ENCODE data around the gene NRAP. TPM values are rescaled to one million over a fixed set of nuclear protein-coding genes. Genes with fewer than 3 reads are reported as not detected.

The NRAP gene
- polyA plus RNA-seq, 6 donors from 2014 or later: not detected

DNA sequence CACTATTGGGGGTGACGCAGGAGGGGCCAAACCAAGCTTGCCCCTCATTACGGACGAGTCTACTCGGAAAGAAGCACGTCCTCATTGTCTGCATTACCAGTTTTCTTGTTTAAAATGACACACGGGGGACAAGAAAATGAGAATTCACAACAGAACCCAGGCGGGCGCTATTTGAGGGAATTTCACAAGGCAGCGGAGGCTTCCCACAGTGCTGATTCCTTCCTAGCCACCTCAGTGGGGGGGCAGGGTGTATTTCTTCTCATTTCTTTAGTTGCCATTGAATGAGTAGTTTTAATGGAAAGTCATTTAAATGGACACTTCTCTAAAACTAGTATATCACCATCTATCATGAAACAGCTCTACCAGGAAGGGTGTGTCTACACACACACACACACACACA, 42.9 kb downstream of the NRAP start:
- Mint-ChIP-seq H3K27me3 (peaks cover 22 to 36% (median 23%) of the 10 kb centered on the region in 3 donors), H3K36me3 (no peaks in the 10 kb centered on the region), H3K27ac (no peak overlapping the region), H3K4me3 (no peak overlapping the region), H3K9me3 (no peaks in the 10 kb centered on the region), H3K4me1 (no peaks in the 10 kb centered on the region)
- no peak for DNase-seq
- no peak for ATAC-seq (ENCODE audit: low read depth in 2 of 2)

DNA sequence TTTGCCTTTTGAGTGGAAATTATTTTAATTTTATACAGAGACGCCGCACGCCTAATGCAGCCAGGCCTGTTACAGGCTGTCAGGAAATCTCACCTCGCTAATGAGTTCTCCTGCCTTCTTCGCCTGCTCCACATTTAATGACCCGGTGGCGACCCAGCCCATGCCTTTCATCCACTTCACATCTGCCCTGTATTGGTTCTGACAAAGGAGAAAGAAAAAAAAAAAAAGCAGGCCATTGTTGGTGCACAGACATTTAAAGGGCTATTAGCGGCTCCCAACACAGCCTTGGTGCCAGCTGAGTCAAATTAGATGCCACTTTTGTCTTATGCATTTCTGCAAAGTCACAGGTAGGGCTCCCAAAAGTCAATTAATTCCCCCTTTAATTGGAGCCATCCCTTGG, 43.3 kb downstream of the NRAP start:
- H3K27ac Mint-ChIP-seq: no peak overlapping the region
- no peak overlapping the region for H3K4me3 Mint-ChIP-seq
- DNase-seq: no peak
- no peaks in the 10 kb centered on the region for H3K36me3 Mint-ChIP-seq
- peaks cover 25 to 40% (median 26%) of the 10 kb centered on the region in 3 donors for H3K27me3 Mint-ChIP-seq
- H3K4me1 Mint-ChIP-seq: no peaks in the 10 kb centered on the region
- ATAC-seq (ENCODE audit: low read depth in 2 of 2): no peak
- H3K9me3 Mint-ChIP-seq: no peaks in the 10 kb centered on the region

DNA sequence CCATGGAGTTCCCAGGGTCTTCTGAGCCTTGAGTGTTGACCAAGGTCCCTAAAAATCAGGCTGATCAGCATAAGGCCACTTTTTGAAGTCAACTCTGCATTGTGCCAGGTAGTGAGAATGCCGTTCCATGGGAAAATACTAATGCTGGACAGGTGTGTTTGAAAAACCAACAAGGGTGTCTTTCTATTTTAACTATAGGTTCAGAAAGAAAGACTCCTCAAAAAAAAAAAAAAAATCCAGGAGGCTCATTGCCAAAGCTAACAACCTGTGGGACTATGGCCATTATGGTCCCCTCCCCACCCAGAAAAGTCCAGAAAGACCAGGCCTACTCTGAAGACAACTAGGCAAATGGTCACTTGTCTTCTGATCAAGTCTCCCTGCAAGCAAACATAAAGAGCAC, 44.4 kb downstream of the NRAP start:
- no peak for ATAC-seq (ENCODE audit: low read depth in 2 of 2)
- H3K27ac Mint-ChIP-seq: no peak overlapping the region
- no peaks in the 10 kb centered on the region for H3K36me3 Mint-ChIP-seq
- no peak for DNase-seq
- H3K27me3 Mint-ChIP-seq: peaks cover 19 to 37% (median 30%) of the 10 kb centered on the region in 3 donors
- H3K9me3 Mint-ChIP-seq: no peaks in the 10 kb centered on the region
- no peak overlapping the region for H3K4me3 Mint-ChIP-seq
- no peaks in the 10 kb centered on the region for H3K4me1 Mint-ChIP-seq

GRCh38 chr10:113618338-113618737, 45.5 kb downstream of the NRAP start:
- Mint-ChIP-seq H3K36me3 (no peaks in the 10 kb centered on the region), H3K9me3 (no peaks in the 10 kb centered on the region), H3K4me3 (no peak overlapping the region), H3K27ac (no peak overlapping the region), H3K4me1 (peaks cover 0 to 2% (median 0%) of the 10 kb centered on the region in 3 donors), H3K27me3 (peaks cover 14 to 32% (median 29%) of the 10 kb centered on the region in 3 donors)
- DNase-seq: no peak
- ATAC-seq (ENCODE audit: low read depth in 2 of 2): no peak

GRCh38 chr10:113617086-113617485, 46.8 kb downstream of the NRAP start:
- Mint-ChIP-seq H3K36me3 (no peaks in the 10 kb centered on the region), H3K27ac (no peak overlapping the region), H3K9me3 (no peaks in the 10 kb centered on the region), H3K27me3 (peaks cover 14 to 32% (median 26%) of the 10 kb centered on the region in 3 donors), H3K4me3 (no peak overlapping the region), H3K4me1 (peaks cover 0 to 3% (median 0%) of the 10 kb centered on the region in 3 donors)
- no peak for DNase-seq
- no peak for ATAC-seq (ENCODE audit: low read depth in 2 of 2)

GRCh38 chr10:113616244-113617074, 47.4 kb downstream of the NRAP start:
- peaks cover 14 to 32% (median 26%) of the 10 kb centered on the region in 3 donors for H3K27me3 Mint-ChIP-seq
- H3K4me3 Mint-ChIP-seq: no peak overlapping the region
- peaks cover 0 to 3% (median 0%) of the 10 kb centered on the region in 3 donors for H3K4me1 Mint-ChIP-seq
- H3K36me3 Mint-ChIP-seq: no peaks in the 10 kb centered on the region
- DNase-seq: no peak
- H3K27ac Mint-ChIP-seq: no peak overlapping the region
- H3K9me3 Mint-ChIP-seq: no peaks in the 10 kb centered on the region
- no peak for ATAC-seq (ENCODE audit: low read depth in 2 of 2)

DNA sequence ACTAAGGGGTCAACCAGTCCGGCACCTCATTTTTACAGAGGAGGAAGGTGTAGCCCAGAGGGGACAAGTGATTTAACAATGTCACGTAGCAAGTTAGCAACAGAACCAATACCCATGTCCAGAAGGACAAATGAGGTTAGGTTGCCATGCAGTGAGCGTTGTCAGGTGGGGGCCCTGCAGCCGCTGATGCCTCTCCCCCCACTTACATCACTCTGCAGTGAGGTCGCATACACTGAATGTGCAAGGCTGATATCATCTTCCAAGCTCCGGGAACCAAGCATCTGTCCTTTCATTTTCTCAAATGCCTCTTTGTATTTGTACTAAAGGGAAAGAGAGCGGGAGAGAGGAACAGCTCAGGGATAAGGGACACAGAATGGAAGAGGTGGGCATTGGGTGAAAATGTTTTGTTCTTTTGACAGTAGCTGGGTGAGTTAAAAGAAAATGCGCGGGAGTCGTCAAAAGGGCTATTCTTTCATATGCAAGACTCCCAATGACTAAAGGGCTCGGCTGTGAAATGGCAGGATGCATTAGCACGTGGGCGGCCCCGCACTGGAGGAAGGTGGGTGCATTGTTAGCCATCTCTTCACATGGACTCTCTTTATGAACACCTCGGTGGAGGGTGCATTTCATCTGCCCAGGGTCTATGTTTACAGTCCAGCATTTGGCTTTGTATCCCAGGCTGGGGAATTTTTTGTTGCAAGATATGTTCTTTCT, 49.7 kb downstream of the NRAP start:
- Mint-ChIP-seq H3K4me1 (peaks cover 0 to 3% (median 0%) of the 10 kb centered on the region in 3 donors), H3K9me3 (no peaks in the 10 kb centered on the region), H3K36me3 (no peaks in the 10 kb centered on the region), H3K4me3 (no peak overlapping the region), H3K27ac (no peak overlapping the region), H3K27me3 (peaks cover 14 to 26% (median 21%) of the 10 kb centered on the region in 3 donors)
- ATAC-seq (ENCODE audit: low read depth in 2 of 2): no peak
- DNase-seq: no peak

- Mint-ChIP-seq H3K4me1 (peaks cover 0 to 3% (median 0%) of the 10 kb centered on the region in 3 donors), H3K4me3 (no peak overlapping the region), H3K36me3 (no peaks in the 10 kb centered on the region), H3K27me3 (peaks cover 14 to 26% (median 24%) of the 10 kb centered on the region in 3 donors), H3K27ac (no peak overlapping the region), H3K9me3 (no peaks in the 10 kb centered on the region)
- ATAC-seq (ENCODE audit: low read depth in 2 of 2) (no peak), DNase-seq (no peak)
Measured at GRCh38 chr10:113613427-113613826, 50.4 kb downstream of the NRAP start.

DNA sequence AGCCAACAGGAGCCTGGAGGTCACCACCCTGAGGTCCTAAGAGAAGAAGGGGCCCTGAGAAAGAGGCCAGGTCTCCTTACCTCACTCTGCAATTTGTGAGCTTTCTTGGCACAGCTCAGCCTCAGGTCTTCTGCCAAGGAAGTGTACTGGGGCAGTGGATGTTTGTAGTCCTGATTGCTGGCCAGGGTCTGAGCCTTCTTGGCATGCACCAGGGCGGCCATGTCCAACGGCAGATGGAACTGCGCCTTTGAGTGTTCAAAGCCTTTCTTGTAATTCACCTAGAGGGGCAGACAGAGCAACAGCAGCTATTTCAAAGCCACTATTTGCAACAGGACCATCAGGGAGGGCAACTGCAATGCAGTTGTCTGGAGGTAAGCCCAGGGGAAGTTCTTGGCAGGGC, 51.7 kb downstream of the NRAP start:
- H3K9me3 Mint-ChIP-seq: no peaks in the 10 kb centered on the region
- H3K36me3 Mint-ChIP-seq: no peaks in the 10 kb centered on the region
- no peak overlapping the region for H3K4me3 Mint-ChIP-seq

GRCh38 chr10:113610631-113611601, 52.9 kb downstream of the NRAP start:
- H3K4me1 Mint-ChIP-seq: peaks cover 0 to 3% (median 0%) of the 10 kb centered on the region in 3 donors
- ATAC-seq (ENCODE audit: low read depth in 2 of 2): no peak
- no peak for DNase-seq
- no peaks in the 10 kb centered on the region for H3K9me3 Mint-ChIP-seq
- H3K27me3 Mint-ChIP-seq: peaks cover 16 to 21% (median 18%) of the 10 kb centered on the region in 3 donors
- H3K36me3 Mint-ChIP-seq: no peaks in the 10 kb centered on the region
- peak overlapping the region in 1 of 6 donors; percentile 21 for H3K27ac Mint-ChIP-seq
- no peak overlapping the region for H3K4me3 Mint-ChIP-seq

More for the DNA sequence above, 51.7 kb downstream of the NRAP start:
- H3K27ac Mint-ChIP-seq: no peak overlapping the region
- H3K27me3 Mint-ChIP-seq: peaks cover 14 to 28% (median 26%) of the 10 kb centered on the region in 3 donors
- ATAC-seq (ENCODE audit: low read depth in 2 of 2) (no peak), DNase-seq (no peak)
- peaks cover 0 to 3% (median 0%) of the 10 kb centered on the region in 3 donors for H3K4me1 Mint-ChIP-seq

DNA sequence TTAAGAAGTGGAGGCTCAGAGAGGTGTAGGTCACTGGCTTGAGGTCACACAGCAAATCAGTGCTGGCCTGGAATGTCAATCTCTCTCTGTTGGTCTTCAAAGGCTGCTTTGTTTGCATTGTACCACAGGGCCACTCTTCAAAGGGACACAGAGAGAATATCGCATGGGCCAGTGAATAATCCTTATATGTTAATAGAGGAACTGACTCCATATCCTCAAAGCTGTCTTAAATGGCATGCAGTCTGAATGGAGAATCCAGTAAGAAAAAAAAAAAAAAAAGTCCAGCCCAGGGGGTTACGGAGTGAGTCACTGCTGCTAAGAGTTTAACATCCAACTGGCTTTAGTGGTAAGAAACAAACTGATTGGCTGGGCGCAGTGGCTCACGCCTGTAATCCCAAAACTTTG, 54.1 kb downstream of the NRAP start:
- Mint-ChIP-seq H3K36me3 (no peaks in the 10 kb centered on the region), H3K9me3 (no peaks in the 10 kb centered on the region), H3K4me3 (no peak overlapping the region), H3K27me3 (peaks cover 13 to 21% (median 15%) of the 10 kb centered on the region in 3 donors), H3K27ac (peak overlapping the region in 1 of 6 donors; percentile 4), H3K4me1 (peaks cover 0 to 3% (median 0%) of the 10 kb centered on the region in 3 donors)
- ATAC-seq (ENCODE audit: low read depth in 2 of 2) (no peak), DNase-seq (no peak)

GRCh38 chr10:113605268-113605978, 58.4 kb downstream of the NRAP start:
- no peak for ATAC-seq (ENCODE audit: low read depth in 2 of 2)
- Mint-ChIP-seq H3K36me3 (no peaks in the 10 kb centered on the region), H3K4me3 (no peak overlapping the region), H3K9me3 (no peaks in the 10 kb centered on the region), H3K27me3 (peaks cover 11 to 30% (median 26%) of the 10 kb centered on the region in 3 donors), H3K4me1 (no peaks in the 10 kb centered on the region), H3K27ac (no peak overlapping the region)
- no peak for DNase-seq
